Occipital lobe (tissue), 2 donors: ENCODE measurements around the gene CTXND2. TPM values are rescaled to one million over a fixed set of nuclear protein-coding genes. Genes with fewer than 3 reads are reported as not detected.
A peak's percentile ranks its signal among the peaks of the same experiment; 100 is the strongest.
"Not testable (repeated sequence)": the region's sequence is repeated elsewhere in the genome, so short reads cannot be mapped to it uniquely, and the experiment has no call there.

ENCODE experiments used
- DNase-seq: peaks from one replicate; lab custom pipeline; 2025; lab: John Stamatoyannopoulos, UW
- total RNA-seq: library from RNA; depleted of rRNA; stranded (reverse); fragments of >200 nt; gene quantifications from one replicate; pipeline ENCODE4 v1.2.3, GENCODE V29; 2014

Gene CTXND2
- total RNA-seq, 1 donor from 2014 or later, result not detected

- DNase-seq, result no peak
These were observed 3.1 kb downstream of the CTXND2 start for GRCh38 chr1:150890033-150890416.

- no peak for DNase-seq
These were observed 6.5 kb downstream of the CTXND2 start for GRCh38 chr1:150893336-150893913.

- no peak for DNase-seq
These were observed 8.7 kb downstream of the CTXND2 start for GRCh38 chr1:150895618-150896017.

GRCh38 chr1:150899795-150900194, 12.9 kb downstream of the CTXND2 start:
- not testable (repeated sequence) for DNase-seq

- no peak for DNase-seq
These were observed 15.4 kb downstream of the CTXND2 start for GRCh38 chr1:150902346-150902745.

GRCh38 chr1:150902751-150903150, 15.8 kb downstream of the CTXND2 start:
- DNase-seq, result no peak

- DNase-seq, result no peak
These were observed 18.4 kb downstream of the CTXND2 start for GRCh38 chr1:150905301-150905700.

- no peak for DNase-seq
These were observed 19.4 kb downstream of the CTXND2 start for GRCh38 chr1:150906329-150906728.

- no peak for DNase-seq
These were observed 19.9 kb downstream of the CTXND2 start for GRCh38 chr1:150906813-150907212.

GRCh38 chr1:150909585-150910180, 22.7 kb downstream of the CTXND2 start:
- no peak for DNase-seq

- no peak for DNase-seq
These were observed 25.7 kb downstream of the CTXND2 start for GRCh38 chr1:150912623-150913022.

- no peak for DNase-seq
These were observed 30.5 kb downstream of the CTXND2 start for GRCh38 chr1:150917387-150917786.

GRCh38 chr1:150922519-150922975, 35.6 kb downstream of the CTXND2 start:
- DNase-seq, result peak; percentile 6

GRCh38 chr1:150925080-150925479, 38.1 kb downstream of the CTXND2 start:
- no peak for DNase-seq

- peak; percentile 86 for DNase-seq
These were observed 39.3 kb downstream of the CTXND2 start, which contains the start of gene SETDB1 for GRCh38 chr1:150926097-150926741. Gene SETDB1, plus strand, starts transcription at chr1:150926363. Its CDS starts 1,352 bp downstream, at chr1:150927715.

- no peak for DNase-seq
These were observed 40.7 kb downstream of the CTXND2 start for GRCh38 chr1:150927624-150928023.

- DNase-seq, result no peak
These were observed 41.4 kb downstream of the CTXND2 start for GRCh38 chr1:150928286-150928685.

- not testable (repeated sequence) for DNase-seq
These were observed 41.8 kb downstream of the CTXND2 start for GRCh38 chr1:150928775-150929174.

- DNase-seq, result no peak
These were observed 44.8 kb downstream of the CTXND2 start for GRCh38 chr1:150931773-150932172.

- no peak for DNase-seq
These were observed 57.9 kb downstream of the CTXND2 start for GRCh38 chr1:150944856-150945255.

GRCh38 chr1:150954708-150955107, 67.8 kb downstream of the CTXND2 start:
- no peak for DNase-seq

- DNase-seq, result no peak
These were observed 68.3 kb downstream of the CTXND2 start for GRCh38 chr1:150955280-150955679.

GRCh38 chr1:150957666-150958065, 70.7 kb downstream of the CTXND2 start:
- DNase-seq, result no peak
